ENCODE results near the gene PALMD. TPM values are rescaled to one million over a fixed set of nuclear protein-coding genes. Genes with fewer than 3 reads are reported as not detected.

PALMD gene
- total RNA-seq, 1 donor from 2014 or later, result 34.4 TPM

DNA sequence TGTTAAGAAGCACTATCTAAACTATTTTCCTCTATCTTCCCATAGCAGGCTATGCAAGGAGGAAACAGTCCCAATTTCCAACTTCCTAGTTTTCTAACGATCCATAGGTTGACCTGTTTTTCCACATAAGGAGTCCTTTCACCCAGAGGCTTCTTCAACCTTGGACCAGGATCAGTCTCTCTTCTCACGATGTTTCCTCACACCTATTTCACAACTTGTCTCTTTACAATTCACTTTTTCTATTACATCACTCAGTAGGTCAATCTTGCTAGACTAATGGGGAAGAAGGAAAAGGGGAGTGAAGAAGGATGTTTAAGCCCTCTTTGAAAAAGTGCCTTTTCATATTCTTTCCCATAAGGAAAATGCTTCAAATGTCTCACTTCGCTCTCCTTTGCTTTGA, 15.9 kb downstream of the PALMD start:
- Histone ChIP-seq H3K4me3 (no peak overlapping the region), H3K27me3 (no peaks in the 10 kb centered on the region), H3K4me1 (no peaks in the 10 kb centered on the region), H3K36me3 (no peaks in the 10 kb centered on the region), H3K27ac (peak overlapping the region in 1 of 2 donors; percentile 23), H3K9me3 (no peaks in the 10 kb centered on the region)
- intact Hi-C loops (cut with DNase I), result no loop called here
- DNase-seq (ENCODE audit: low spot score in 2 of 2), result no peak
- TF ChIP-seq, protein P1, sequence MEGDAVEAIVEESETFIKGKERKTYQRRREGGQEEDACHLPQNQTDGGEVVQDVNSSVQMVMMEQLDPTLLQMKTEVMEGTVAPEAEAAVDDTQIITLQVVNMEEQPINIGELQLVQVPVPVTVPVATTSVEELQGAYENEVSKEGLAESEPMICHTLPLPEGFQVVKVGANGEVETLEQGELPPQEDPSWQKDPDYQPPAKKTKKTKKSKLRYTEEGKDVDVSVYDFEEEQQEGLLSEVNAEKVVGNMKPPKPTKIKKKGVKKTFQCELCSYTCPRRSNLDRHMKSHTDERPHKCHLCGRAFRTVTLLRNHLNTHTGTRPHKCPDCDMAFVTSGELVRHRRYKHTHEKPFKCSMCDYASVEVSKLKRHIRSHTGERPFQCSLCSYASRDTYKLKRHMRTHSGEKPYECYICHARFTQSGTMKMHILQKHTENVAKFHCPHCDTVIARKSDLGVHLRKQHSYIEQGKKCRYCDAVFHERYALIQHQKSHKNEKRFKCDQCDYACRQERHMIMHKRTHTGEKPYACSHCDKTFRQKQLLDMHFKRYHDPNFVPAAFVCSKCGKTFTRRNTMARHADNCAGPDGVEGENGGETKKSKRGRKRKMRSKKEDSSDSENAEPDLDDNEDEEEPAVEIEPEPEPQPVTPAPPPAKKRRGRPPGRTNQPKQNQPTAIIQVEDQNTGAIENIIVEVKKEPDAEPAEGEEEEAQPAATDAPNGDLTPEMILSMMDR (IDR thresholded peaks at IDR 0.05), result no peak

DNA sequence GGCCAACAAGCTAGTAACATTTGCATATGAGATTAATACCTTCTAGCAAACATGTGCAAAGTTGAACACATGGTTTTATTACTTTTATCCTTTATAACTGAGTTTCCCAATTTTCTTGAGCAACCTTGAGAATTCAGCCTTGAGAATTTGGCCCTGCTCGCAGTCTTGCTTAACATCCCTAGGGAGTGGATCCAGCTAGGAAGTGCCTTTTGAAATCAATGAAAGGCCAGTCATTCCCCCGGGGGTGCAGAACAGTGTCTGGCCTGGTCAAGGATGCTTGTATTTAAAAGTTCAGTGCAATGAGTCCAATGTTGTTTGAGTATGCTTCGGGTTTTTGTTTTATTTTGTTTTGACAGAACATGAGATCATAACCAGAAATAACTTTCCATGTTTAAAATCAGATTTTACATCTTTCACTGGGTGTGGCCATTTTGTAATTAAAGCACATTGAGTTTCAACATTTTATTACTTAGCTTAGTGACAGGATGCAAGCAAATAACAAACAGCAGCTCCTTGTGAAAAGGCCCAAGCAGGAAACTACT, 16.7 kb downstream of the PALMD start:
- peak in 1 of 2 donors; percentile 81 for DNase-seq (ENCODE audit: low spot score in 2 of 2)

DNA sequence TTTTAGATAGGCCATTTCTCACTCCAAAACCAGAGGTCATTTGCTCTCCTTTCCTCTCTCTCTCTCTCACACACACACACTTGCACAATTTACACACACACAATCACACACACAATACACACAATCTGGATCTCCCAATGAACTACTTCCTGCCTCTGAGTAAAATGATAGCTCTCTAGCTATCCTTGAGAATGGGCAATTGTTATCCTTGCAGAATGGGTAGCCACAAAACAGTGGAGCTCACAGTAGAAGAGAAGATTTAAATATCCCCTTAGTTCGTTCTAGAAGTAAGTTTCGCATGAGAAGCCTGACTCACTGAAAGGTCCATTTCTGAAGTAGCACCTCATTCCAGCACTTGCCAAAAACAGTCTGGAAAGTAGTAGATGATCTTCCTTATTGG, 17.6 kb downstream of the PALMD start:
- TF ChIP-seq, protein P1 (IDR thresholded peaks at IDR 0.05), result no peak
- H3K36me3 ChIP-seq, result no peaks in the 10 kb centered on the region
- intact Hi-C loops (cut with DNase I), result no loop called here
- DNase-seq (ENCODE audit: low spot score in 2 of 2), result no peak
- H3K4me3 ChIP-seq, result no peak overlapping the region
- H3K9me3 ChIP-seq, result no peaks in the 10 kb centered on the region
- no peaks in the 10 kb centered on the region for H3K27me3 ChIP-seq
- no peaks in the 10 kb centered on the region for H3K4me1 ChIP-seq
- no peak overlapping the region for H3K27ac ChIP-seq

More for the DNA sequence above, 16.7 kb downstream of the PALMD start:
- Histone ChIP-seq H3K27ac (no peak overlapping the region), H3K4me1 (no peaks in the 10 kb centered on the region), H3K9me3 (no peaks in the 10 kb centered on the region), H3K4me3 (no peak overlapping the region), H3K36me3 (no peaks in the 10 kb centered on the region), H3K27me3 (no peaks in the 10 kb centered on the region)
- TF ChIP-seq, protein P1 (IDR thresholded peaks at IDR 0.05), result no peak
- intact Hi-C loops (cut with DNase I), result no loop called here

DNA sequence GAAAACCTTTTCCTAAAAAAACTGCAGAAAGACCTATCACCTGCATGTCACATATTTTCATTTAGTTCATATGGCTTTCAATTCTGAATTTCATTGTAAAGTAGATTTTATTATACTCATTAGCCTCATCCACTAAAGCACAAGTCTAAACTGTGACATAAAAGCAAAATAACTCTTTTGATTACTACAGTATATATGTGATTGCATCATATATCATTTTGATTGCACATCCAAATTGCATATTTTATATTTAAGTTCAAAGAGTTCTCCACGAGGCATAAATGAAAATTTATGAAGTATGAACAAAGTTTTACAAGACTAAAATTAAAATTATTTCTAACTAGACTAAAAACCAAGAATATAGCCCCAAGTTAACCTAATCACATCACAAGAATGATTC, 19.3 kb downstream of the PALMD start:
- Histone ChIP-seq H3K9me3 (no peaks in the 10 kb centered on the region), H3K36me3 (no peaks in the 10 kb centered on the region)
- intact Hi-C loops (cut with DNase I), result no loop called here

DNA sequence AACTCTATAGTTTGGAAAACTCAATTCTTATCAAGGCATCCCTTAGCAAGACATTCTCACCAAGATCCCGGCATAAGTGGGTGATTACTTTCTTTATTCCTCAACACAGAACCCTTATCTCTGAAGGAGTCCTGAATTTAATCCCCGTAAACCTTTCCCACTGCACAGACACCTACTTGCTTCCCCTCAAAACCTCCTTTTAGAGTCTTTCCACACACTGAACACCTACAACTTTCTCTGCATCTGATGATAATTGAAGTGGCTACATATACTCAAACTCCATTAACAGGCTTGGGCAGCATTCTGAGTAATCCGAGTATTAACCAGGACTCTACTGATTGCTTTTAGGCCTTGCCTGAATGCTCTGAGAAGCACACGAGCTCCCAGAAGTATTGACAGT, 23.5 kb downstream of the PALMD start:
- no peaks in the 10 kb centered on the region for H3K36me3 ChIP-seq
- no peak overlapping the region for H3K27ac ChIP-seq
- no peaks in the 10 kb centered on the region for H3K4me1 ChIP-seq
- TF ChIP-seq, protein P1 (IDR thresholded peaks at IDR 0.05), result no peak
- no peaks in the 10 kb centered on the region for H3K27me3 ChIP-seq
- DNase-seq (ENCODE audit: low spot score in 2 of 2), result no peak
- intact Hi-C loops (cut with DNase I), result no loop called here
- H3K4me3 ChIP-seq, result no peak overlapping the region
- no peaks in the 10 kb centered on the region for H3K9me3 ChIP-seq

More for the DNA sequence above, 19.3 kb downstream of the PALMD start:
- Histone ChIP-seq H3K4me1 (no peaks in the 10 kb centered on the region), H3K27ac (no peak overlapping the region), H3K27me3 (no peaks in the 10 kb centered on the region), H3K4me3 (no peak overlapping the region)
- TF ChIP-seq, protein P1 (IDR thresholded peaks at IDR 0.05), result no peak
- no peak for DNase-seq (ENCODE audit: low spot score in 2 of 2)

DNA sequence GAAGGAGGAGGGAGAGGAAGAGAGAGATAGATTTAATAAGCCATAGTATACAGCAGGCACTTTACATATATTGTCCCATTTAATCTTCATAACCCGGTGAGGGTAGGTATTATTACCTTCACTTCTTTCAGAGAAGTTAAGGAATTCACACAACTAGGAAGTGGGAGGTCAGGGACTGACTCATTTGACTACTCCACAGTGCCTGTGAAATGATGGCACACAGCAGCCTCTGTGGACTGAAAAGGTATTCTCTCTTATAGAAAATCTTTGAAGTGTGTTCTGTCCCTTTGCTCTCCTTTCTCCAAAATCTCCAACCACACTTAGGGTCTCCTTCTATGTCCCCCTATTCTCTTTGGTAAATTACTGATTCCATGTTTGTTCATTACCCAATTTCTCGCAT, 23.9 kb downstream of the PALMD start:
- intact Hi-C loops (cut with DNase I), result no loop called here
- H3K27ac ChIP-seq, result no peak overlapping the region
- no peak for DNase-seq (ENCODE audit: low spot score in 2 of 2)
- H3K4me3 ChIP-seq, result no peak overlapping the region
- H3K9me3 ChIP-seq, result no peaks in the 10 kb centered on the region
- TF ChIP-seq, protein P1 (IDR thresholded peaks at IDR 0.05), result no peak
- H3K4me1 ChIP-seq, result no peaks in the 10 kb centered on the region
- no peaks in the 10 kb centered on the region for H3K36me3 ChIP-seq
- H3K27me3 ChIP-seq, result no peaks in the 10 kb centered on the region
